Hepatocyte (in vitro differentiated cells): Measurements from ENCODE around the gene GLS. TPM values are rescaled to one million over a fixed set of nuclear protein-coding genes. Genes with fewer than 3 reads are reported as not detected.

Experiments
- DNase-seq: peaks from one replicate; pipeline ENCODE4 v3.0.0-alpha.2; 2016; ENCODE audit warnings: low spot score
- H2AFZ ChIP-seq: fragments of 200-600 bp; sonication (generic); 2 replicates; pipeline ENCODE4 v1.6.0; 2016; ENCODE audit warnings: antibody characterized with exemption, mild to moderate bottlenecking
- H3K27ac ChIP-seq: fragments of 200-600 bp; sonication (generic); 2 replicates; pipeline ENCODE4 v1.5.1; 2016; ENCODE audit warnings: mild to moderate bottlenecking
- H3K27me3 ChIP-seq: fragments of 200-600 bp; sonication (generic); 2 replicates; pipeline ENCODE4 v1.6.1; 2016
- H3K36me3 ChIP-seq: fragments of 200-600 bp; sonication (generic); replicated peaks from 2 replicates; pipeline ENCODE4 v1.5.1; 2016; ENCODE audit warnings: low read depth; ENCODE audit not compliant: insufficient read depth
- H3K4me1 ChIP-seq: fragments of 200-600 bp; sonication (generic); 2 replicates; pipeline ENCODE4 v1.5.1; 2016; ENCODE audit warnings: mild to moderate bottlenecking, moderate library complexity; ENCODE audit not compliant: insufficient read depth
- H3K4me2 ChIP-seq: fragments of 200-600 bp; sonication (generic); 2 replicates; pipeline ENCODE4 v1.6.0; 2016
- H3K4me3 ChIP-seq: fragments of 200-600 bp; sonication (generic); 2 replicates; pipeline ENCODE4 v1.5.1; 2016; ENCODE audit warnings: mild to moderate bottlenecking
- H3K79me2 ChIP-seq: fragments of 200-600 bp; sonication (generic); 2 replicates; pipeline ENCODE4 v1.6.0; 2017; ENCODE audit warnings: mild to moderate bottlenecking
- H3K9me2 ChIP-seq: fragments of 200-600 bp; sonication (generic); replicated peaks from 2 replicates; pipeline ENCODE4 v1.6.0; 2017; ENCODE audit warnings: mild to moderate bottlenecking; ENCODE audit not compliant: insufficient read depth
- H3K9me3 ChIP-seq: fragments of 200-600 bp; sonication (generic); 2 replicates; pipeline ENCODE4 v1.5.1; 2016; ENCODE audit warnings: low read depth, mild to moderate bottlenecking
- H4K20me1 ChIP-seq: fragments of 200-600 bp; sonication (generic); 2 replicates; pipeline ENCODE4 v1.6.0; 2016; ENCODE audit warnings: mild to moderate bottlenecking; ENCODE audit not compliant: insufficient read depth, poor library complexity, severe bottlenecking
- EZH2 ChIP-seq: fragments of 200-600 bp; sonication (generic); IDR thresholded peaks from 2 replicates; pipeline ENCODE4 v1.6.1; 2016; ENCODE audit warnings: antibody characterized with exemption, mild to moderate bottlenecking, borderline replicate concordance
- EZH2phosphoT487 ChIP-seq: fragments of 200-600 bp; sonication (generic); IDR thresholded peaks from one replicate; pipeline ENCODE4 v1.6.1; 2018; ENCODE audit warnings: antibody characterized with exemption, mild to moderate bottlenecking, low read depth, moderate library complexity; ENCODE audit not compliant: unreplicated experiment, severe bottlenecking
- WGBS: methylation state at CpG from one replicate; pipeline ENCODE4 v1.1.6; 2016; ENCODE audit warnings: low lambda C conversion rate; ENCODE audit errors: missing lambda C conversion rate; 5-methylcytosine and 5-hydroxymethylcytosine counted together
- polyA plus RNA-seq: library from polyadenylated mRNA; unstranded; fragments of >200 nt; fragmentation: Nextera tagmentation; extraction: Ambion mirVana; gene quantifications from 2 replicates; pipeline ENCODE4 v1.2.1, GENCODE V29; 2016
- total RNA-seq: library from RNA; depleted of rRNA; stranded (reverse); fragments of >200 nt; gene quantifications from 2 replicates; pipeline ENCODE4 v1.2.3, GENCODE V29; 2014
- TF ChIP-seq, protein P1 (sequence below): fragments of 200-600 bp; sonication (generic); IDR thresholded peaks from 2 replicates; pipeline ENCODE4 v1.5.1; 2016; ENCODE audit warnings: antibody characterized with exemption, mild to moderate bottlenecking; ENCODE audit not compliant: poor library complexity

GLS gene
- total and polyA plus RNA-seq, 2 experiments from 2014 or later: 78.8 to 460 TPM

DNA sequence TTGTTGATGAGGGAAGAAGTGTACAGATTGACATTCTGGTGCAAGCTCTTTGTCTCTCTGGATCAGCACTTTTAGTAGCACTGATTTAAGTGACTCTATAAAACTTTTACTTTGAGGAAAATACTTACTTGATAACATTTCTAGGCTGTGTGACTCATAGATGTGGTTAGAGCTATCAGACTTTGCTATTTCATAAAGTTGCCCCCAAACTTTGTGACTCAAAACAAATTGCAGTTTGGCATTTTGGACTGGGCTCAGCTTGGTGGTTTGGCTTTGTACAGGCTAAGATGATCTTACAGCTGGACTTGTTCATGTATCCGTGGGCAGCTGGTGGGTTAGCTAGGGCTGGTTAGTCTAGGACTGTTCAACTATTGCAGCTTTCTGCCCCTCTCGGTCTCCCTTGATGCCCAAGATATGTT lies 42.1 kb upstream of the GLS start:
- Histone ChIP-seq H3K9me3 (no peaks in the 10 kb centered on the region), H3K36me3 (no peaks in the 10 kb centered on the region), H3K9me2 (no peaks in the 10 kb centered on the region), H4K20me1 (no peaks in the 10 kb centered on the region), H3K4me3 (no peak overlapping the region), H3K4me2 (no peak overlapping the region), H3K27me3 (no peaks in the 10 kb centered on the region), H3K4me1 (peaks cover 18% of the 10 kb centered on the region), H2AFZ (no peak overlapping the region), H3K27ac (peak overlapping the region; percentile 5), H3K79me2 (no peaks in the 10 kb centered on the region)
- no peak for DNase-seq
- TF ChIP-seq EZH2phosphoT487: no peak
- TF ChIP-seq EZH2: no peak
- TF ChIP-seq, protein P1, sequence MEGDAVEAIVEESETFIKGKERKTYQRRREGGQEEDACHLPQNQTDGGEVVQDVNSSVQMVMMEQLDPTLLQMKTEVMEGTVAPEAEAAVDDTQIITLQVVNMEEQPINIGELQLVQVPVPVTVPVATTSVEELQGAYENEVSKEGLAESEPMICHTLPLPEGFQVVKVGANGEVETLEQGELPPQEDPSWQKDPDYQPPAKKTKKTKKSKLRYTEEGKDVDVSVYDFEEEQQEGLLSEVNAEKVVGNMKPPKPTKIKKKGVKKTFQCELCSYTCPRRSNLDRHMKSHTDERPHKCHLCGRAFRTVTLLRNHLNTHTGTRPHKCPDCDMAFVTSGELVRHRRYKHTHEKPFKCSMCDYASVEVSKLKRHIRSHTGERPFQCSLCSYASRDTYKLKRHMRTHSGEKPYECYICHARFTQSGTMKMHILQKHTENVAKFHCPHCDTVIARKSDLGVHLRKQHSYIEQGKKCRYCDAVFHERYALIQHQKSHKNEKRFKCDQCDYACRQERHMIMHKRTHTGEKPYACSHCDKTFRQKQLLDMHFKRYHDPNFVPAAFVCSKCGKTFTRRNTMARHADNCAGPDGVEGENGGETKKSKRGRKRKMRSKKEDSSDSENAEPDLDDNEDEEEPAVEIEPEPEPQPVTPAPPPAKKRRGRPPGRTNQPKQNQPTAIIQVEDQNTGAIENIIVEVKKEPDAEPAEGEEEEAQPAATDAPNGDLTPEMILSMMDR: no peak
- 82% methylated on average over 2 of the region's 2 CpGs for WGBS

DNA sequence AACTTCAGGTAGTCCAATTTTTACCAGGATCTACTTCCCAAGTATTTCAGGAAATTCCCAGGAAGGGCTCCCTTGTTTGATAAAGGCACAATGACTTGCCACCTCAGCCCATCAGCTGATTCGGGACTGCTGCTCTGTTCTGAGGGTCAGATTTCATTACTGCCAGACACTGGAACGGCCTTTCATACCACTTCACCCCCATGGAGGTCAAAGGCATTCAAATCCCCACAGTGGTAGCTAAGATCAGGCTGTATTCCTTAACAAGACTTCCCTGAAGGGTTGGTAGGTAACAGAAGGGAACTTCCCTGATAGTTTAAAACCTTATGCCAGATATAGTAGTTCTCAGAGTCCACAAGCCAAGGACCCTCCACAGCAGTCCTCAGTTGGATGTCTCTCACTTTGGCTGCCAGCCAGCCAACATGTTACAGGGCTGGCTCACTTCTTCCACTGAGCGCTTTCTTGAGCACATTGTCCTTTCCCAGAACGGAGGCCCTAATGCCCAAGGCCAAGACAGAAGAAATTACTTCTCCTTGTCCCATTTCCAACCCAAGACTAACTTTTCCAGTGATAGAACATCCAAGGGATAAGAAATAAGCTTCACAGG lies 40.0 kb upstream of the GLS start:
- Histone ChIP-seq H4K20me1 (no peaks in the 10 kb centered on the region), H3K4me2 (no peak overlapping the region), H3K4me3 (no peak overlapping the region), H3K27ac (no peak overlapping the region), H3K9me2 (no peaks in the 10 kb centered on the region), H3K4me1 (peaks cover 11% of the 10 kb centered on the region), H2AFZ (no peak overlapping the region), H3K36me3 (no peaks in the 10 kb centered on the region), H3K9me3 (no peaks in the 10 kb centered on the region), H3K27me3 (no peaks in the 10 kb centered on the region), H3K79me2 (no peaks in the 10 kb centered on the region)
- 62% methylated on average over 4 of the region's 4 CpGs for WGBS
- no peak for DNase-seq
- TF ChIP-seq, protein P1: no peak
- TF ChIP-seq EZH2: no peak
- TF ChIP-seq EZH2phosphoT487: no peak

- no peak for DNase-seq
- no peak overlapping the region for H3K4me3 ChIP-seq
- H3K36me3 ChIP-seq: no peaks in the 10 kb centered on the region
- no peaks in the 10 kb centered on the region for H3K9me2 ChIP-seq
- H3K79me2 ChIP-seq: no peaks in the 10 kb centered on the region
- peaks cover 8% of the 10 kb centered on the region for H3K4me1 ChIP-seq
- no peak overlapping the region for H2AFZ ChIP-seq
- no peak overlapping the region for H3K27ac ChIP-seq
- H3K4me2 ChIP-seq: no peak overlapping the region
- 93% methylated on average over 8 of the region's 8 CpGs for WGBS
- no peaks in the 10 kb centered on the region for H3K27me3 ChIP-seq
- no peaks in the 10 kb centered on the region for H4K20me1 ChIP-seq
- no peaks in the 10 kb centered on the region for H3K9me3 ChIP-seq
- no peak for TF ChIP-seq EZH2phosphoT487
These were observed 38.7 kb upstream of the GLS start for GRCh38 chr2:190841707-190842505.

- no peaks in the 10 kb centered on the region for H3K9me3 ChIP-seq
- H3K27me3 ChIP-seq: no peaks in the 10 kb centered on the region
- H3K4me3 ChIP-seq: no peak overlapping the region
- H3K4me1 ChIP-seq: peaks cover 13% of the 10 kb centered on the region
- TF ChIP-seq, protein P1: no peak
- no peak for TF ChIP-seq EZH2
- no peak for TF ChIP-seq EZH2phosphoT487
- no peaks in the 10 kb centered on the region for H3K36me3 ChIP-seq
- H3K9me2 ChIP-seq: no peaks in the 10 kb centered on the region
- no peak overlapping the region for H3K27ac ChIP-seq
- WGBS: 91% methylated on average over 1 of the region's 1 CpG
- H2AFZ ChIP-seq: no peak overlapping the region
- no peak overlapping the region for H3K4me2 ChIP-seq
- H4K20me1 ChIP-seq: no peaks in the 10 kb centered on the region
- no peak for DNase-seq
- H3K79me2 ChIP-seq: no peaks in the 10 kb centered on the region
These were observed 38.0 kb upstream of the GLS start for GRCh38 chr2:190842606-190843104.
